Gastrocnemius medialis (tissue), 4 donors: ENCODE results near the gene REXO4. TPM values are rescaled to one million over a fixed set of nuclear protein-coding genes. Genes with fewer than 3 reads are reported as not detected.
A peak's percentile ranks its signal among the peaks of the same experiment; 100 is the strongest.

Experiments
- ATAC-seq, 2 donors: fragments of 150-250 bp; one replicate each; pipeline ENCODE4 v1.9.1; 2016
- DNase-seq, 2 donors: peaks; one replicate each; pipeline ENCODE4 v3.0.0-alpha.2; 2019
- H3K27ac ChIP-seq, 4 donors: fragments of 200-600 bp; sonication (generic); 1 replicate in 1 of 4; 2 replicates in 3 of 4; pipeline ENCODE4 v1.5.1; 2016 to 2018; ENCODE audit warnings: mild to moderate bottlenecking in 2 of 4, moderate library complexity in 1 of 4
- H3K27me3 ChIP-seq, 3 donors: fragments of 200-600 bp; sonication (generic) in 2 of 3; 1 replicate in 1 of 3; 2 replicates in 2 of 3; pipeline versions ENCODE4 v1.5.1 to v1.6.0; 2016 to 2019; ENCODE audit warnings: mild to moderate bottlenecking in 1 of 3, moderate library complexity in 1 of 3
- H3K36me3 ChIP-seq, 2 donors: fragments of 200-600 bp; sonication (generic) in 1 of 2; one replicate each; pipeline ENCODE4 v1.5.1; 2017 to 2018
- H3K4me1 ChIP-seq, 2 donors: fragments of 200-600 bp; sonication (generic) in 1 of 2; one replicate each; pipeline ENCODE4 v1.5.1; 2016 to 2017; ENCODE audit warnings: mild to moderate bottlenecking in 2 of 2
- H3K4me3 ChIP-seq, 4 donors: fragments of 200-600 bp; sonication (generic) in 3 of 4; 1 replicate in 1 of 4; 2 replicates in 3 of 4; pipeline ENCODE4 v1.5.1; 2016 to 2019; ENCODE audit warnings: mild to moderate bottlenecking in 2 of 4
- H3K9me3 ChIP-seq, 3 donors: fragments of 200-600 bp; sonication (generic) in 2 of 3; 1 replicate in 1 of 3; 2 replicates in 2 of 3; pipeline ENCODE4 v1.5.1; 2016 to 2019
- POLR2A ChIP-seq, 2 donors: fragments of 450-650 bp; IDR thresholded peaks; one replicate each; pipeline ENCODE4 v1.6.1; 2017; ENCODE audit warnings: antibody characterized with exemption in 2 of 2, mild to moderate bottlenecking in 2 of 2, moderate library complexity in 2 of 2
- in situ Hi-C, 4 donors: fragments of 200-750 bp; cut with MboI; loops; one replicate each; pipeline versions ENCODE4 v1.15.0 to v1.8.0; 2017; ENCODE audit warnings: low sequenced_read_pairs in 4 of 4
- intact Hi-C: fragments of 100-400 bp; cut with DNase I; formaldehyde crosslinking; loops from one replicate; pipeline ENCODE4 v1.15.1; 2023; ENCODE audit warnings: low total_unique reads
- total RNA-seq, 4 donors: library from RNA; depleted of rRNA; stranded (reverse); fragments of >200 nt; gene quantifications; one replicate each; pipeline versions ENCODE4 v1.1.0 to v1.2.3, GENCODE V29; 2016
- TF ChIP-seq, protein P1 (sequence below), 5 experiments: fragments of 450-650 bp in 3 of 5; fragments of 200-600 bp in 2 of 5; sonication (generic) in 2 of 5; IDR thresholded peaks in 4 of 5; conservative IDR thresholded peaks in 1 of 5; 1 replicate in 4 of 5; 2 replicates in 1 of 5; pipeline ENCODE4 v1.5.1; 2016 to 2019; ENCODE audit warnings: antibody characterized with exemption in 5 of 5, mild to moderate bottlenecking in 3 of 5, moderate library complexity in 3 of 5

Gene REXO4
- total RNA-seq, 4 donors from 2014 or later: 26.1 to 42.5 (median 34.6) TPM

DNA sequence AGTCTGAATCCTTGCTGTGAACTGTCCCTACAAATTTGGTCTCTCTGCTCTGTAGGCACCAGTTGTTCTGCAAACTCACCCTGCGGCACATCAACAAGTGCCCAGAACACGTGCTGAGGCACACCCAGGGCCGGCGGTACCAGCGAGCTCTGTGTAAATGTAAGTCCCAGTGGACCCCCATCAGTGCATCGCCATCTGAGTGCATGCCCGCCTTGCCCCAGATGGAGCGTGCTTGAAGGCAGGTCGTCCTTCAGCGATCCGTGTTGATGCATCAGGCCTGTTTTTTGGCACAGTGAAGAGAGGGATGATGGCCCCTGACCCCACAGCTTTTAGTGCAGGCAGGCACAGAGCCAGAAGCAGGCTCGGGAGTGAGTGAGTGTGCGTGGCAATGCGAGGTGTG is 60.2 kb downstream of the REXO4 start:
- in situ Hi-C loops: no loop called here
- ATAC-seq (no peak), DNase-seq (no peak)
- no peaks in the 10 kb centered on the region for H3K9me3 ChIP-seq
- H3K4me1 ChIP-seq: peaks cover 18 to 28% of the 10 kb centered on the region in 2 donors
- peak overlapping the region in 2 of 4 donors; percentile 74 to 88 for H3K4me3 ChIP-seq
- no peak overlapping the region for H3K27ac ChIP-seq
- H3K27me3 ChIP-seq: no peaks in the 10 kb centered on the region
- H3K36me3 ChIP-seq: peaks cover 0 to 42% of the 10 kb centered on the region in 2 donors
- intact Hi-C loops: loop anchor here (2.0 kb wide), 1 partner anchor 19 kb away; the partner anchor contains the start of genes STKLD1 and SURF4
- TF ChIP-seq POLR2A (IDR thresholded peaks at IDR 0.05): no peak
- TF ChIP-seq, protein P1, sequence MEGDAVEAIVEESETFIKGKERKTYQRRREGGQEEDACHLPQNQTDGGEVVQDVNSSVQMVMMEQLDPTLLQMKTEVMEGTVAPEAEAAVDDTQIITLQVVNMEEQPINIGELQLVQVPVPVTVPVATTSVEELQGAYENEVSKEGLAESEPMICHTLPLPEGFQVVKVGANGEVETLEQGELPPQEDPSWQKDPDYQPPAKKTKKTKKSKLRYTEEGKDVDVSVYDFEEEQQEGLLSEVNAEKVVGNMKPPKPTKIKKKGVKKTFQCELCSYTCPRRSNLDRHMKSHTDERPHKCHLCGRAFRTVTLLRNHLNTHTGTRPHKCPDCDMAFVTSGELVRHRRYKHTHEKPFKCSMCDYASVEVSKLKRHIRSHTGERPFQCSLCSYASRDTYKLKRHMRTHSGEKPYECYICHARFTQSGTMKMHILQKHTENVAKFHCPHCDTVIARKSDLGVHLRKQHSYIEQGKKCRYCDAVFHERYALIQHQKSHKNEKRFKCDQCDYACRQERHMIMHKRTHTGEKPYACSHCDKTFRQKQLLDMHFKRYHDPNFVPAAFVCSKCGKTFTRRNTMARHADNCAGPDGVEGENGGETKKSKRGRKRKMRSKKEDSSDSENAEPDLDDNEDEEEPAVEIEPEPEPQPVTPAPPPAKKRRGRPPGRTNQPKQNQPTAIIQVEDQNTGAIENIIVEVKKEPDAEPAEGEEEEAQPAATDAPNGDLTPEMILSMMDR (IDR thresholded peaks at IDR 0.05 in 4 of 5, conservative IDR thresholded peaks at IDR 0.05 in 1 of 5): no peak

DNA sequence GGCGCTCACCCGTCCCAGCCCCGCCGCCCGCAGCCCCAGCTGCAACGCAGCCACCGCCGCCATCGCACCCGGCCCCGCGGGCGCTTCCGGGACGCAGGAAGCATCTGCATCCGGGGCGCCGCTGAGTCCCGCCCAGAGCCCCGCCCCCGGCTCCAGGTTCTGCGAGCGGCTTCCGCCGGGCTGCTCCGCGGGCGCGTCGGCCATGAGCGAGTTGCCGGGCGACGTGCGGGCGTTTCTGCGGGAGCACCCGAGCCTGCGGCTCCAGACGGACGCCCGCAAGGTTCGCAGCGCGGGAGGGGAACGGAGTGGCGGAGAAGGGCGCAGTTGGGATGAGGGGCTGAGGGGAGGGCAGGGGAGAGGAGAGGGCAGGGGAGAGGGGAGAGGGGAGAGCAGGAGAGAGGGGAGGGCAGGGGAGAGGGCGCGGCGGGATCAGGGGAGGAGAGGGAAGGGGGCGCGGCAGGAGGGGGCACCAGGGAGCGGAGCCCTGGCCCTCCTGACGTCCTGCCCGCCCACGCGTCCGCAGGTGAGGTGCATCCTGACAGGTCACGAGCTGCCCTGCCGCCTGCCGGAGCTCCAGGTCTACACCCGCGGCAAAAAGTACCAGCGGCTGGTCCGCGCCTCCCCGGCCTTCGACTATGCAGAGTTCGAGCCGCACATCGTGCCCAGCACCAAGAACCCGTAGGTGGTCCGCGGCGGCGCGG is 61.3 kb downstream of the REXO4 start, which contains the start of the genes SURF1 and SURF2:
Gene SURF1 (minus strand): TSS at position 97 of the 701 bp plus-strand sequence. CDS start 34 bp downstream, at position 63.
Gene SURF2 (plus strand): TSS at position 160 of the 701 bp plus-strand sequence. CDS start 43 bp downstream, at position 203.
- Histone ChIP-seq H3K27ac (peak within 1 kb of the TSS; percentile 66 to 87 (median 82)), H3K4me3 (peak within 1 kb of the TSS; percentile 72 to 88 (median 76)), H3K9me3 (no peaks in the 10 kb centered on the region), H3K27me3 (no peaks in the 10 kb centered on the region), H3K4me1 (peaks cover 22 to 28% of the 10 kb centered on the region in 2 donors), H3K36me3 (peaks cover 0 to 42% of the 10 kb centered on the region in 2 donors)
- in situ Hi-C loops (no loop called here), intact Hi-C loops (loop anchor here (1.0 to 2.0 kb wide), 2 partner anchors 8 to 20 kb away; partner anchors contain the start of genes MED22, RPL7A, STKLD1 and SURF4)
- TF ChIP-seq, protein P1 (IDR thresholded peaks at IDR 0.05 in 4 of 5, conservative IDR thresholded peaks at IDR 0.05 in 1 of 5): no peak
- peak; percentile 58 to 67 for TF ChIP-seq POLR2A (IDR thresholded peaks at IDR 0.05)
- DNase-seq: peak; percentile 73 to 83
- peak; percentile 84 to 85 for ATAC-seq

Other genes starting within 250 kb of the REXO4 start
- not detected for gene OBP2B, start 208.8 kb downstream of the REXO4 start, total RNA-seq
- 1 to 10 TPM in 1 of 4 donors, under 1 TPM in 2, not detected in 1; 0.24 to 2.4 (median 0.44) TPM for gene ABO, start 142.8 kb downstream of the REXO4 start, total RNA-seq
- gene SURF6, start 81.8 kb downstream of the REXO4 start, total RNA-seq: 10 to 100 TPM; 13.4 to 34.2 (median 28.0) TPM
- gene MED22, start 69.9 kb downstream of the REXO4 start, total RNA-seq: 10 to 100 TPM in 3 of 4 donors, 1 to 10 TPM in 1; 8.5 to 23.4 (median 13.0) TPM
- gene RPL7A, start 69.8 kb downstream of the REXO4 start, total RNA-seq: 1,000 to 10,000 TPM; 1,001 to 1,630 (median 1,510) TPM
- 10 to 100 TPM; 33.8 to 68.9 (median 56.0) TPM for gene SURF1, start 61.5 kb downstream of the REXO4 start, total RNA-seq
- gene SURF2, start 61.5 kb downstream of the REXO4 start, total RNA-seq: 10 to 100 TPM; 14.3 to 26.4 (median 24.8) TPM
- 10 to 100 TPM; 62.9 to 98.4 (median 73.4) TPM for gene SURF4, start 42.0 kb downstream of the REXO4 start, total RNA-seq
- 1 to 10 TPM in 2 of 4 donors, under 1 TPM in 1, not detected in 1; 0.35 to 1.4 (median 1.1) TPM for gene STKLD1, start 41.6 kb downstream of the REXO4 start, total RNA-seq
- 1 to 10 TPM; 1.0 to 2.2 (median 1.4) TPM for gene ADAMTS13, start 4.4 kb upstream of the REXO4 start, total RNA-seq
- 10 to 100 TPM in 2 of 4 donors, 1 to 10 TPM in 2; 7.0 to 28.3 (median 10.1) TPM for gene CACFD1, start 42.0 kb upstream of the REXO4 start, total RNA-seq
- gene SLC2A6, start 61.1 kb upstream of the REXO4 start, total RNA-seq: 1 to 10 TPM in 2 of 4 donors, under 1 TPM in 2; 0.41 to 2.4 (median 1.4) TPM
- not detected for gene MYMK, start 106.9 kb upstream of the REXO4 start, total RNA-seq
- gene ADAMTSL2, start 116.7 kb upstream of the REXO4 start, total RNA-seq: 1 to 10 TPM in 1 of 4 donors, under 1 TPM in 3; 0.10 to 1.8 (median 0.44) TPM
- not detected for gene FAM163B, start 191.4 kb upstream of the REXO4 start, total RNA-seq
- gene DBH, start 218.4 kb upstream of the REXO4 start, total RNA-seq: not detected